Loucy (cell line): Measurements from ENCODE around the gene TIMMDC1.

Experiments used
- EZH2phosphoT487 ChIP-seq: fragments of 200-600 bp; IDR thresholded peaks from 2 replicates; pipeline ENCODE4 v1.6.1; 2018; ENCODE audit warnings: antibody characterized with exemption, mild to moderate bottlenecking, moderate library complexity, borderline replicate concordance
- TF ChIP-seq, protein P1 (sequence below): fragments of 200-600 bp; sonication (generic); conservative IDR thresholded peaks from 2 replicates; pipeline ENCODE4 v1.5.1; 2014; ENCODE audit warnings: mild to moderate bottlenecking, antibody characterized with exemption, low read length

- TF ChIP-seq, protein P1, sequence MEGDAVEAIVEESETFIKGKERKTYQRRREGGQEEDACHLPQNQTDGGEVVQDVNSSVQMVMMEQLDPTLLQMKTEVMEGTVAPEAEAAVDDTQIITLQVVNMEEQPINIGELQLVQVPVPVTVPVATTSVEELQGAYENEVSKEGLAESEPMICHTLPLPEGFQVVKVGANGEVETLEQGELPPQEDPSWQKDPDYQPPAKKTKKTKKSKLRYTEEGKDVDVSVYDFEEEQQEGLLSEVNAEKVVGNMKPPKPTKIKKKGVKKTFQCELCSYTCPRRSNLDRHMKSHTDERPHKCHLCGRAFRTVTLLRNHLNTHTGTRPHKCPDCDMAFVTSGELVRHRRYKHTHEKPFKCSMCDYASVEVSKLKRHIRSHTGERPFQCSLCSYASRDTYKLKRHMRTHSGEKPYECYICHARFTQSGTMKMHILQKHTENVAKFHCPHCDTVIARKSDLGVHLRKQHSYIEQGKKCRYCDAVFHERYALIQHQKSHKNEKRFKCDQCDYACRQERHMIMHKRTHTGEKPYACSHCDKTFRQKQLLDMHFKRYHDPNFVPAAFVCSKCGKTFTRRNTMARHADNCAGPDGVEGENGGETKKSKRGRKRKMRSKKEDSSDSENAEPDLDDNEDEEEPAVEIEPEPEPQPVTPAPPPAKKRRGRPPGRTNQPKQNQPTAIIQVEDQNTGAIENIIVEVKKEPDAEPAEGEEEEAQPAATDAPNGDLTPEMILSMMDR, result no peak
- no peak for TF ChIP-seq EZH2phosphoT487
Measured at GRCh38 chr3:119569156-119569555, 70.8 kb downstream of the TIMMDC1 start.
